ENCODE results near the gene HAUS1.
"Not testable (repeated sequence)": the region's sequence is repeated elsewhere in the genome, so short reads cannot be mapped to it uniquely, and the experiment has no call there.

The HAUS1 gene

GRCh38 chr18:46084431-46084830 is 19.8 kb upstream of the HAUS1 start:
- Histone ChIP-seq H3K4me3 (ENCODE audit: insufficient read depth, low read depth, low read length, poor library complexity, severe bottlenecking) (no peak overlapping the region), H3K27ac (ENCODE audit: insufficient read depth, low read length, poor library complexity, severe bottlenecking) (no peak overlapping the region), H3K36me3 (ENCODE audit: control insufficient read depth, insufficient read depth, low read length) (peaks cover 77% of the 10 kb centered on the region), H3K9me3 (ENCODE audit: control insufficient read depth, low read length) (peaks cover 4% of the 10 kb centered on the region), H3K4me1 (ENCODE audit: control insufficient read depth, insufficient read depth, low read length, poor library complexity, severe bottlenecking) (no peaks in the 10 kb centered on the region), H3K27me3 (replicated peaks; ENCODE audit: control insufficient read depth, insufficient read depth, low read length, poor library complexity, severe bottlenecking) (no peaks in the 10 kb centered on the region)
- no peak for DNase-seq

GRCh38 chr18:46088501-46088900 is 15.7 kb upstream of the HAUS1 start:
- H3K27me3 ChIP-seq (replicated peaks; ENCODE audit: control insufficient read depth, insufficient read depth, low read length, poor library complexity, severe bottlenecking); H3K4me3 ChIP-seq (ENCODE audit: insufficient read depth, low read depth, low read length, poor library complexity, severe bottlenecking); H3K27ac ChIP-seq (ENCODE audit: insufficient read depth, low read length, poor library complexity, severe bottlenecking); H3K4me1 ChIP-seq (ENCODE audit: control insufficient read depth, insufficient read depth, low read length, poor library complexity, severe bottlenecking); H3K9me3 ChIP-seq (ENCODE audit: control insufficient read depth, low read length); DNase-seq: not testable (repeated sequence)
- peaks cover 90% of the 10 kb centered on the region for H3K36me3 ChIP-seq (ENCODE audit: control insufficient read depth, insufficient read depth, low read length)

GRCh38 chr18:46095532-46095931 is 8.7 kb upstream of the HAUS1 start:
- no peaks in the 10 kb centered on the region for H3K27me3 ChIP-seq (replicated peaks; ENCODE audit: control insufficient read depth, insufficient read depth, low read length, poor library complexity, severe bottlenecking)
- DNase-seq = no peak
- peaks cover 27% of the 10 kb centered on the region for H3K36me3 ChIP-seq (ENCODE audit: control insufficient read depth, insufficient read depth, low read length)
- H3K4me1 ChIP-seq (ENCODE audit: control insufficient read depth, insufficient read depth, low read length, poor library complexity, severe bottlenecking) = peaks cover 19% of the 10 kb centered on the region
- no peaks in the 10 kb centered on the region for H3K9me3 ChIP-seq (ENCODE audit: control insufficient read depth, low read length)
- H3K27ac ChIP-seq (ENCODE audit: insufficient read depth, low read length, poor library complexity, severe bottlenecking) = no peak overlapping the region
- H3K4me3 ChIP-seq (ENCODE audit: insufficient read depth, low read depth, low read length, poor library complexity, severe bottlenecking) = no peak overlapping the region

- Histone ChIP-seq H3K9me3 (ENCODE audit: control insufficient read depth, low read length) (no peaks in the 10 kb centered on the region), H3K4me3 (ENCODE audit: insufficient read depth, low read depth, low read length, poor library complexity, severe bottlenecking) (peak overlapping the region; percentile 84), H3K4me1 (ENCODE audit: control insufficient read depth, insufficient read depth, low read length, poor library complexity, severe bottlenecking) (peaks cover 19% of the 10 kb centered on the region), H3K27me3 (replicated peaks; ENCODE audit: control insufficient read depth, insufficient read depth, low read length, poor library complexity, severe bottlenecking) (no peaks in the 10 kb centered on the region), H3K36me3 (ENCODE audit: control insufficient read depth, insufficient read depth, low read length) (peaks cover 14% of the 10 kb centered on the region), H3K27ac (ENCODE audit: insufficient read depth, low read length, poor library complexity, severe bottlenecking) (peak overlapping the region; percentile 79)
- no peak for DNase-seq
Measured at GRCh38 chr18:46096651-46097300, 7.4 kb upstream of the HAUS1 start.

- H3K4me1 ChIP-seq (ENCODE audit: control insufficient read depth, insufficient read depth, low read length, poor library complexity, severe bottlenecking) = peaks cover 19% of the 10 kb centered on the region
- H3K4me3 ChIP-seq (ENCODE audit: insufficient read depth, low read depth, low read length, poor library complexity, severe bottlenecking) = peak overlapping the region; percentile 84
- H3K27ac ChIP-seq (ENCODE audit: insufficient read depth, low read length, poor library complexity, severe bottlenecking) = peak overlapping the region; percentile 79
- no peak for DNase-seq
- H3K9me3 ChIP-seq (ENCODE audit: control insufficient read depth, low read length) = no peaks in the 10 kb centered on the region
- H3K27me3 ChIP-seq (replicated peaks; ENCODE audit: control insufficient read depth, insufficient read depth, low read length, poor library complexity, severe bottlenecking) = no peaks in the 10 kb centered on the region
- H3K36me3 ChIP-seq (ENCODE audit: control insufficient read depth, insufficient read depth, low read length) = peaks cover 13% of the 10 kb centered on the region
Measured at GRCh38 chr18:46097431-46097800, 6.8 kb upstream of the HAUS1 start.

- Histone ChIP-seq H3K4me3 (ENCODE audit: insufficient read depth, low read depth, low read length, poor library complexity, severe bottlenecking) (peak within 1 kb of the TSS; percentile 84), H3K27ac (ENCODE audit: insufficient read depth, low read length, poor library complexity, severe bottlenecking) (peak within 1 kb of the TSS; percentile 79), H3K4me1 (ENCODE audit: control insufficient read depth, insufficient read depth, low read length, poor library complexity, severe bottlenecking) (peaks cover 19% of the 10 kb centered on the region), H3K27me3 (replicated peaks; ENCODE audit: control insufficient read depth, insufficient read depth, low read length, poor library complexity, severe bottlenecking) (no peaks in the 10 kb centered on the region), H3K36me3 (ENCODE audit: control insufficient read depth, insufficient read depth, low read length) (peaks cover 8% of the 10 kb centered on the region), H3K9me3 (ENCODE audit: control insufficient read depth, low read length) (no peaks in the 10 kb centered on the region)
- peak; percentile 64 to 81 (median 65) for DNase-seq
Measured at GRCh38 chr18:46097801-46098615, 6.2 kb upstream of the HAUS1 start, which contains the start of gene ATP5F1A. ATP5F1A (minus strand) TSS chr18:46098296; CDS start chr18:46098231, 65 bp downstream.

GRCh38 chr18:46098616-46098933 is 5.6 kb upstream of the HAUS1 start:
- peaks cover 5% of the 10 kb centered on the region for H3K36me3 ChIP-seq (ENCODE audit: control insufficient read depth, insufficient read depth, low read length)
- peak overlapping the region; percentile 84 for H3K4me3 ChIP-seq (ENCODE audit: insufficient read depth, low read depth, low read length, poor library complexity, severe bottlenecking)
- peak overlapping the region; percentile 79 for H3K27ac ChIP-seq (ENCODE audit: insufficient read depth, low read length, poor library complexity, severe bottlenecking)
- DNase-seq = no peak
- no peaks in the 10 kb centered on the region for H3K9me3 ChIP-seq (ENCODE audit: control insufficient read depth, low read length)
- peaks cover 19% of the 10 kb centered on the region for H3K4me1 ChIP-seq (ENCODE audit: control insufficient read depth, insufficient read depth, low read length, poor library complexity, severe bottlenecking)
- no peaks in the 10 kb centered on the region for H3K27me3 ChIP-seq (replicated peaks; ENCODE audit: control insufficient read depth, insufficient read depth, low read length, poor library complexity, severe bottlenecking)

GRCh38 chr18:46099463-46099862 is 4.7 kb upstream of the HAUS1 start:
- no peak overlapping the region for H3K27ac ChIP-seq (ENCODE audit: insufficient read depth, low read length, poor library complexity, severe bottlenecking)
- no peak for DNase-seq
- no peak overlapping the region for H3K4me3 ChIP-seq (ENCODE audit: insufficient read depth, low read depth, low read length, poor library complexity, severe bottlenecking)
- peaks cover 19% of the 10 kb centered on the region for H3K4me1 ChIP-seq (ENCODE audit: control insufficient read depth, insufficient read depth, low read length, poor library complexity, severe bottlenecking)
- no peaks in the 10 kb centered on the region for H3K27me3 ChIP-seq (replicated peaks; ENCODE audit: control insufficient read depth, insufficient read depth, low read length, poor library complexity, severe bottlenecking)
- H3K9me3 ChIP-seq (ENCODE audit: control insufficient read depth, low read length) = no peaks in the 10 kb centered on the region
- H3K36me3 ChIP-seq (ENCODE audit: control insufficient read depth, insufficient read depth, low read length) = peaks cover 5% of the 10 kb centered on the region

GRCh38 chr18:46109386-46109785 is 5.2 kb downstream of the HAUS1 start:
- DNase-seq = no peak
- H3K27me3 ChIP-seq (replicated peaks; ENCODE audit: control insufficient read depth, insufficient read depth, low read length, poor library complexity, severe bottlenecking) = no peaks in the 10 kb centered on the region
- no peaks in the 10 kb centered on the region for H3K9me3 ChIP-seq (ENCODE audit: control insufficient read depth, low read length)
- H3K4me3 ChIP-seq (ENCODE audit: insufficient read depth, low read depth, low read length, poor library complexity, severe bottlenecking) = no peak overlapping the region
- H3K36me3 ChIP-seq (ENCODE audit: control insufficient read depth, insufficient read depth, low read length) = peaks cover 11% of the 10 kb centered on the region
- no peaks in the 10 kb centered on the region for H3K4me1 ChIP-seq (ENCODE audit: control insufficient read depth, insufficient read depth, low read length, poor library complexity, severe bottlenecking)
- no peak overlapping the region for H3K27ac ChIP-seq (ENCODE audit: insufficient read depth, low read length, poor library complexity, severe bottlenecking)

- H3K4me3 ChIP-seq (ENCODE audit: insufficient read depth, low read depth, low read length, poor library complexity, severe bottlenecking) = no peak overlapping the region
- H3K9me3 ChIP-seq (ENCODE audit: control insufficient read depth, low read length) = no peaks in the 10 kb centered on the region
- H3K27ac ChIP-seq (ENCODE audit: insufficient read depth, low read length, poor library complexity, severe bottlenecking) = no peak overlapping the region
- H3K27me3 ChIP-seq (replicated peaks; ENCODE audit: control insufficient read depth, insufficient read depth, low read length, poor library complexity, severe bottlenecking) = no peaks in the 10 kb centered on the region
- no peak for DNase-seq
- no peaks in the 10 kb centered on the region for H3K4me1 ChIP-seq (ENCODE audit: control insufficient read depth, insufficient read depth, low read length, poor library complexity, severe bottlenecking)
- H3K36me3 ChIP-seq (ENCODE audit: control insufficient read depth, insufficient read depth, low read length) = peaks cover 16% of the 10 kb centered on the region
Measured at GRCh38 chr18:46110406-46110805, 6.2 kb downstream of the HAUS1 start.

Data from effector memory CD4-positive, alpha-beta T cell (primary cell).